ENCODE data around the gene PPM1D. TPM values are rescaled to one million over a fixed set of nuclear protein-coding genes. Genes with fewer than 3 reads are reported as not detected.

The PPM1D gene
- total RNA-seq, 2 experiments from 2014 or later: 18.1 to 18.3 TPM

- H3K36me3 Mint-ChIP-seq (ENCODE audit: low read depth): peaks cover 40% of the 10 kb centered on the region
- intact Hi-C loops (cut with DNase I, micrococcal nuclease): loop anchor here in 1 of 2 experiments (10.0 kb wide), 1 partner anchor 166 kb away; no protein-coding TSS in a partner anchor
- no peak overlapping the region for H3K4me3 ChIP-seq (ENCODE audit: low read length)
- CTCF ChIA-PET: interaction anchor here (1.2 kb wide), 1 partner anchor 7 kb away, joined by 3 read pairs; no protein-coding TSS in a partner anchor
- peaks cover 12% of the 10 kb centered on the region for H3K36me3 ChIP-seq (ENCODE audit: insufficient read depth, low read length)
- no peaks in the 10 kb centered on the region for H3K9me3 ChIP-seq (ENCODE audit: control insufficient read depth in 1 of 2, insufficient read depth in 1 of 2, low read length in 2 of 2)
- H3K27ac ChIP-seq (ENCODE audit: low read depth in 1 of 2, low read length in 2 of 2): no peak overlapping the region
- H3K4me1 Mint-ChIP-seq (ENCODE audit: low read depth): peaks cover 17% of the 10 kb centered on the region
- H3K4me1 ChIP-seq (ENCODE audit: insufficient read depth, low read length): no peaks in the 10 kb centered on the region
- ATAC-seq (ENCODE audit: poor library complexity) (no peak), DNase-seq (no peak)
- no peaks in the 10 kb centered on the region for H3K27me3 Mint-ChIP-seq
- no peaks in the 10 kb centered on the region for H3K9me3 Mint-ChIP-seq
- no peak overlapping the region for H3K4me3 Mint-ChIP-seq
- peak overlapping the region; percentile 75 for H3K27ac Mint-ChIP-seq
- POLR2A ChIA-PET: interaction anchor here (1.4 kb wide), 1 partner anchor 46 kb away, joined by 5 read pairs; no protein-coding TSS in a partner anchor
- no peak for TF ChIP-seq CTCF (IDR thresholded peaks at IDR 0.05)
- H3K27me3 ChIP-seq (ENCODE audit: control insufficient read depth in 1 of 2, insufficient read depth in 2 of 2, low read length in 2 of 2): no peaks in the 10 kb centered on the region
These were observed 31.1 kb downstream of the PPM1D start for GRCh38 chr17:60631119-60631518.

GRCh38 chr17:60637683-60638082 is 37.7 kb downstream of the PPM1D start:
- Mint-ChIP-seq H3K27ac (no peak overlapping the region), H3K4me1 (ENCODE audit: low read depth) (peaks cover 12% of the 10 kb centered on the region), H3K27me3 (no peaks in the 10 kb centered on the region), H3K9me3 (no peaks in the 10 kb centered on the region), H3K36me3 (ENCODE audit: low read depth) (peaks cover 67% of the 10 kb centered on the region), H3K4me3 (no peak overlapping the region)
- Histone ChIP-seq H3K4me1 (ENCODE audit: insufficient read depth, low read length) (no peaks in the 10 kb centered on the region), H3K36me3 (ENCODE audit: insufficient read depth, low read length) (peaks cover 15% of the 10 kb centered on the region), H3K4me3 (ENCODE audit: low read length) (no peak overlapping the region), H3K27ac (ENCODE audit: low read depth in 1 of 2, low read length in 2 of 2) (no peak overlapping the region), H3K27me3 (ENCODE audit: control insufficient read depth in 1 of 2, insufficient read depth in 2 of 2, low read length in 2 of 2) (no peaks in the 10 kb centered on the region), H3K9me3 (ENCODE audit: control insufficient read depth in 1 of 2, insufficient read depth in 1 of 2, low read length in 2 of 2) (no peaks in the 10 kb centered on the region)
- no peak for DNase-seq
- POLR2A ChIA-PET: interaction anchor here (0.7 to 1.1 kb wide), 3 partner anchors 38 to 217 kb away, joined by 3 to 4 read pairs (median 4); partner anchors contain the start of genes BCAS3 and PPM1D
- CTCF ChIA-PET: interaction anchor here (0.8 to 2.2 kb wide), 7 partner anchors 36 to 250 kb away, joined by 3 to 5 read pairs (median 5); partner anchors contain the start of genes BCAS3 and PPM1D
- intact Hi-C loops (cut with DNase I, micrococcal nuclease): loop anchor here (1.0 to 10.0 kb wide), 4 partner anchors 35 to 216 kb away; partner anchors contain the start of gene PPM1D (in 1 of the 2)
- TF ChIP-seq CTCF (IDR thresholded peaks at IDR 0.05): no peak
- ATAC-seq (ENCODE audit: poor library complexity): no peak

- intact Hi-C loops (cut with DNase I, micrococcal nuclease): loop anchor here in 1 of 2 experiments (5.0 to 10.0 kb wide), 2 partner anchors 37 to 174 kb away; partner anchors contain the start of gene PPM1D
- Mint-ChIP-seq H3K4me3 (no peak overlapping the region), H3K27me3 (no peaks in the 10 kb centered on the region), H3K36me3 (ENCODE audit: low read depth) (peaks cover 60% of the 10 kb centered on the region), H3K4me1 (ENCODE audit: low read depth) (peaks cover 12% of the 10 kb centered on the region), H3K27ac (no peak overlapping the region), H3K9me3 (no peaks in the 10 kb centered on the region)
- no peak for TF ChIP-seq CTCF (IDR thresholded peaks at IDR 0.05)
- ChIA-PET POLR2A (interaction anchor here (1.0 kb wide), 1 partner anchor 1224 kb away, joined by 3 read pairs; no protein-coding TSS in a partner anchor), CTCF (interaction anchor here (0.7 to 2.2 kb wide), 6 partner anchors 9 to 251 kb away, joined by 3 to 5 read pairs (median 3); no protein-coding TSS in a partner anchor)
- Histone ChIP-seq H3K9me3 (ENCODE audit: control insufficient read depth in 1 of 2, insufficient read depth in 1 of 2, low read length in 2 of 2) (no peaks in the 10 kb centered on the region), H3K4me1 (ENCODE audit: insufficient read depth, low read length) (no peaks in the 10 kb centered on the region), H3K27ac (ENCODE audit: low read depth in 1 of 2, low read length in 2 of 2) (no peak overlapping the region), H3K4me3 (ENCODE audit: low read length) (no peak overlapping the region), H3K36me3 (ENCODE audit: insufficient read depth, low read length) (peaks cover 13% of the 10 kb centered on the region), H3K27me3 (ENCODE audit: control insufficient read depth in 1 of 2, insufficient read depth in 2 of 2, low read length in 2 of 2) (no peaks in the 10 kb centered on the region)
- ATAC-seq (ENCODE audit: poor library complexity) (no peak), DNase-seq (no peak)
These were observed 39.0 kb downstream of the PPM1D start for GRCh38 chr17:60639019-60639330.
